ENCODE results near the gene PRIMPOL.
"Not testable (repeated sequence)": the region's sequence is repeated elsewhere in the genome, so short reads cannot be mapped to it uniquely, and the experiment has no call there.

PRIMPOL gene

DNA sequence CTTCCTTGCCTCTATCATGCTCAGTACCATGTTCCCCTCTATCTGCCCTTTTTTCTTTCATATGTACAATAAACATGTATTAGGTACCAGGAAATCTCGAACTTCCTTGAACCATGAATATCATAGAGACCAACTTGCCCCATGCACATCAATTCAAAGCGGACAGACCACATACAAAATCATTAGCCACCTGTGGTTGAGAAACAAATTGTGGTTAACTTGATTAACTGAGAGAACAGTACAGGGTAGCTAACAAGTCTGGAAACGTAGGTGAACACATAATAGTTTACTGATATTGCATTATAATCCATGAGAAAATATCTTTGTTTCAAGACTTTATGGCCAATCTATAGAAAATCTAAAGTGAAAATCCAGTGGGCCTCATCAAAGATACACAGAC, 8.5 kb upstream of the PRIMPOL start:
- no peak for FAIRE-seq

DNA sequence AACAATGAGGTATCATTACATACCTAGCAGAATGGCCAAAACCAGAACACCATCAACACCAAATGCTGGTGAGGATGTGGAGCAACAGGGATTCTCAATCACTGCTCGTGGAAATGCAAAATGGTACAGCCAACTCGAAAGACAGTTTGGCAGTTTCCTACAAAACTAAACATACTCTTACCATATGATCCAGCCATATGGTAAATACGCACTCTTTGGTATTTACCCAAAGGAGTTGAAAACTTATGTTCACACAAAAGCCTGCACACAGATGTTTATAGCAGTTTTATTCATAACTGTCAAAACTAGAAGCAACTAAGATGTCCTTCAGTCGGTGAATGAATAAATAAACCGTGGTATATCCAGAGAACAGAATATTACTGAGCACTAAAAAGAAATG, 8.1 kb upstream of the PRIMPOL start:
- no peak for FAIRE-seq

DNA sequence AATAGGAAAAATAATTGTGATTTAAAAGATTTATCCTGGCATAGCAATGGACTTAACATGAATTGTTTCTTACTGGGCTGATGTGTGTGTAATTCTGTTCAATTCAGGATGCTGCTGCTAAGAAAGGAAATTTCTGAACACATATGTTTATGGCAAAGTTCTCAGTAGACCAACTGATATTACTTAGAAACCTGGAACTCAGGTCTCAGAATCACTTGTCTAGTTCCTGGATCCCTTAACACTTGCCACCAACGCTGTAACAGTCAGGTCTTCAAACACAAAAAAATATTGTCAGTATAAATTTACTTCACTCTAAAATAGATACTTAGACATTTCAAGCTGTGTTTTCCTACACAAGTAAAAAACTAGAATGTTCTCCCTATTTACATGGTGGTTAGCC, 5.8 kb upstream of the PRIMPOL start:
- no peak for FAIRE-seq

DNA sequence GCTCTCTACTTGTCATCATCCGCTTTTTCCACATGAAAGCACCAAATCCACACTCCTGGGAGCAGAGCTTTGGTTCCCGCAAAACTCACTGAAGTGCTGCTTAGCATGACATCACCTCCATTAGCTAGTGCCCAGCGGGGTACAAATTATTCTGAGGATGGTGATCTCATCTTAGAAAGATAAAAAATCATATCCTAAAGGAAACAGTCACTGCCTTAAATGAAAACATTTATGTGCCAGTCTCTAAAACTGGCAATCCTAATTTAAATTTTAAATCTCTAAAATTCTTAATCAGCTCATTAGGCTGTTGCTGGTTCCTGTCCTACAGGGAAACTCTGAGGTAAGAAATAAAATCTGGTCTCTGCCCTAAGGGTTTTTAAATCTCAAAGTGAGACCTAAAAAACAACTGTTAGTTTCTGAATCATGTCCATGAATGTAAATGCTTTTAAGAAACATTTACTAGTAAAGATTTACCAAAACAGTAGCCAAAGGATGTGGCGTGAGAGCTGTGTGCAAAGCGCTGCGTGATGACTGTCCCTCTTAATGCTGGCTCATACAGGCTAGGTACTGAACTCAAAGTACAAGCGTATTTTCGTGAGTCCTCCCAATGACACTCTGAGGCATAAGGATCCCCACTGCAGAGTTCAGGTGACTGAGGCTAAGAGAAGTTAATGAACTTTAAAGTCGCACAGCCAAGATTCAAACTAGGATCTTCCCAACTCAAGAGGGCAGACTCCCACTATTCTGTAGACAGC, 4.8 kb upstream of the PRIMPOL start:
- FAIRE-seq: peak; percentile 99

DNA sequence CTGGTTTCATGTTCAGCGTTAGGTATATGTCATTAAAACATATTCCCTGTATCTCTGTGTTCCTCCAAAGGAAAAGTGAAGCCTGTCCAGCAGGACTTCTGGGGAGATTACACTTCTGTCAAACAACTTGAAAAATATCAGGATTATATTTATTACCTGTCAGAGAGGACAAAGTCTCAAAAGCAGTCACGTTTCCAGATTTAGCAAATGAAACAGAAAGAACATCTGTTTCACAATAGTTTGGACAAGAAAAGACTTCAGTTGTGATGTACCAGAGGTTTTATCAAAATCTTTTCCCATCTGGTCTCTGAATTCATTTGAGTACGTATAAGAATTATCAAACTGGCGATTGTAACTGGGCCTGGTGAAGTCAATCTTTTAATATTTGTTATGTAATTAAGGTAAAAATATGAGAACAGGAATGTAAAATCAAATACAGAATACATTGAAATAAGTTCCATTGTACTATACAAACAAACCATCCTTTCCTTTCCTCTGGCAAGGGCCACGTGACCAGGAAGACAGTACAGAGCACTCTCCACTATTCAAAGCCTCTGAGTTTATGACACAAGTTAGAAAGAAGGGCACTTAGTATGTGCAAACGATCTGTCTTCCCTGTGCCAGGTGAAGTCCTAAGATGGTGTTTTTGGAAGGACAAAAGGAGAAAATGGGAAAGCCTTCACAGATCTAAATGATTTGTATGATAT, 3.5 kb upstream of the PRIMPOL start:
- FAIRE-seq: no peak

DNA sequence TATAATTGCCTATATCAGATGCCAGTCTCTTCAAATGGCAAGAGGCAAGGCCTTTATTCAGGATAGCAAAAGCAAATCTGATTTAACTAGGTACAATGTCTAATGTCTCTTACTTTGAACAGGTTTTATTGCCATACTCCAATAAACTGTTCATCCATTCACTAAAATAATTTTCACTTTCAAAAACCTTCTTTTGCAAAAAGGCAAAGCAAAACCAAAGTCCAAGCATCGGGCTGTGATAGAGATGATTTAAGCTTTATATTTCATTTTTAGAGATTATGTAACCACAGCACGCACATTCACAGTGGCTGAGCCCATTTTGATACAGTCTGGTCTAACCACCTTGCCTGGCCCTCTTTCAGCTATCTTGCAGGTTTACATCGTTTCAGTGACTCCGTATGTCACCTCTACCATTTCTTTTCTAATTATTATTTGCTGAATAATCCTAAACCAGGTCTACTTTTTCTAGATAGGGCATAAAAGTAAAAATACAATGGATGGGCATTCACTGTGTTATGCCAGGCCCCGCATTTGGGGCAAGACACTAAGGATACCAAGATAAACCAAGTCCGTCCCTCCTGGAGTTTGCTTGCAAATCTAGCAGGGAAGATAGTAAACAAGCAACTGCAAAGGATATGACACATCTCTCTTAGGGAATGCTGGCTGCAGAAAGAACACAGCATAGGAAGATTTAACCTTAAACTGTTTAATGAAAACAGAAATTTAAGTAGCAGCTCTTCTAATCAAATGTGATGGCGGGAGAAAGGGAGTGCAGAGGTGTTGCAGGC, 2.1 kb upstream of the PRIMPOL start:
- FAIRE-seq: no peak

DNA sequence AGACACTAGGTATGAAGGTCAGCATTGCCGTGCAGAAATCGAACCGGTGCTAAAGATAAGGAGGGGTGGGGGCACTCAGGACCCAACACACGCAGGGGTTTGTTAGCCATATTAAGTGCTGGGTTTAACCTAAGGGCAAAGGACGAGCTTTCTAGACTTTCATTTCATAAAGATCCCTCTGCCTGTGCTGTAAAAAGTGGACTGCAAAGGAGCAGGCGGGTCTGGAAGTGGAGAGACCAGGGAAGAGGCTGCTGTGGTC, 1.6 kb upstream of the PRIMPOL start:
- FAIRE-seq: no peak

DNA sequence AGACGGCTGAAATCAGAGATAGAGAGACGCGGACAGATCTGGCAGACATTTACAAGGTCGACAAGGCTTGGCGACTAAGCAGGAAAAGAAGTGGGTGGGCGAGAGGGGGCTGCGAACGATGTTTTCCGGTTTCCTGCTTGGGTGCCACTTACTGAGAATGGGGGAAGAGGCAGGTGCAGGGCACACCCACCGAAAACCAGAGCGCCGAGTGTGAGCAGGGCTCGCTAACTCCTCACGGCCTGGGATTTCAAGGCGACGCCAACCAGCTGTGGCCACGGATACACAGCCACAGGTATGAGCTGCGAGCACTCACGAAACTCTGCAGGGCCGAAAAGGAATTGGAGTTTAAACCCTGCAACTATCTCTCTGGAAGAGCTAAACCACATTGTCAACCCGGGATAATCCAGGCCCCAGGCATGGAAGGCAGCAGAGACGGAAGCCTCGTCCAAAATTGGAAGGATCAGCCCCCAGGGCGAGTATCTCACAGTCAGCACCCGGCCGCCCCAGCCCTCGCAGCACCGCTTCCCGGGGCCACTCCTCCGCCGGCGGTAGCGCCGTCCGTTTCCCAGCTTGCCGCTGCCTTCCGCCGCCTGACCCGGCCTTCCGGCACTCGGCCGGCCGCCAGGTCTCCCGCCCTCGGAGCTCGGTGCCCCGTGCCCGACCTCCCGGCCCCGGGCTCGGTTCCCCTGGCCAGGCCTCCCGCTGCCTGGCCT, 1.1 kb upstream of the PRIMPOL start:
- no peak for FAIRE-seq

DNA sequence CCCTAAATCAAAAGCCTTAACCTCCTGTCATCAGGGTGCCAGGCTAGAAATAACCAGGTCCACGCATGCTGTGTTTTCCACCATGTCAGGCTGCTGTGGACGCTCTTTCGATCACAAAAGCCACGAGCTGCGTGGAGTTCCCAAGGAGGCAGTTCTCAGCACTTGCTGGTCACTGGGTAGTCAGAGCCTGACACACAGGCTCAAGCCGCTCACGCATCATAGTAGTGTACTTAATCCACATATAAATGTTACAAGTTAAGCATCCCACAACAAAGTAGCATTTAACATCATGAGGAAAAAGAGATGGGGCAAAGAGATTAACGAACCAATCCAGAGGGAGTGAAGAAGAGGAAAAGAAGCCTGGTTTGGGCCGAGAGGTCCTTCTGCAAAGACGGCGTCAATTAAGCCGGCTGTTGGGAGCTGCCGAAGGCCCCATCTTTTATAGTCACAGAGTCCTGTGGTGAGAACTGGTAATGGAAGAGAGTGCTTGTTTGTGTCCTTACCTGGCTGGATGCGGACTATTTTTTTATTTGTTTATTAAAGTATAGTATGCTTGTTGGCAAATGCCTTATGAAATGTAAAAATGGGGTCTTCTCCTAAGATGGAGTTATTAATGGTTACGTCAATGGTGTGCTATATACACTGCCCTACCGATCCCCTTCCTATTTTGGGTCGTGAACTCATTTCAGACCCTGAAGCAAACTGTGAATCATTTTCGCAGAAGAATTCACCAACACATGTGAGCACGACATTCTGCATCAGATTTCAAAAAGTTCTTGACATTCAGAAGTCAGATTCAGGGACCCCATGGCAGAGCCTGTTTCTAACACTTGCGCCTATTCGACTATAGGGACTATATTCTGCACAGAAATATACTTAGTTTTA, 675 bp downstream of the PRIMPOL start:
- FAIRE-seq: no peak

DNA sequence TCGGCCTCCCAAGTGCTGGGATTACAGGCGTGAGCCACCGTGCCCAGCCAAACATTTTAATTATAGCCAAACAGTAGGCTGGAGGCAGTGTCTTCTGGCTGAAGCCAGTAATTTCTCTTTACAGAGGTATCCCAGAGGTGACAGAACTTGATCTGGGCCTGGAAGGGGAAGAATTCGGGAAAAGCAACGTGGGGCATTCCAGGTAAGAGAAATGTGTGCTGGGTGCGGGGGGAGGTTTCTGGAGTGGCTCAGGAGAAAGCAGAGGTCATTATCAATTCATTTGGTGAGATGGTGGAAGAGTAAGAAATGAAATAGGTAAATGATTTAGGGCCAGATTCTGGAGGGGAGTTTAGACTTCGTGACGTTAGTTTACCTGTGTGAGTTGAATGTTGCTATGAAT, 2.4 kb downstream of the PRIMPOL start:
- no peak for FAIRE-seq

DNA sequence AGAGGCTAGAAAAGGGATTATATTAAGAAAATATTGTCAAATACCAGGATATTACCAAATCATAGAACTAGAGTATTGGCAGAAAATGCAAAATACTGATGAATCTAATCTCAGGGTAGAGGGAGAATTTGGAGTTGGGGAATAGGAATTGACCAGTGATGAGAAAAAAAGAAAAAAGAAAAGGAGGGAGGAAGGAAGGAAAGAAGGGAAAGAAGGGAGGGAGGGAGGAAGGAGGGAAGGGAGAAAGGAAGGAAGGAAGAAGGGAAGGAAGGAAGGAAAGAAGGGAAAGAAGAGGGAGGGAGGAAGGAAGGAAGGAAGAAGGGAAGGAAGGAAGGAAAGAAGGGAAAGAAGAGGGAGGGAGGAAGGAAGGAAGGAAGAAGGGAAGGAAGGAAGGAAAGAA, 3.1 kb downstream of the PRIMPOL start:
- not testable (repeated sequence) for FAIRE-seq

DNA sequence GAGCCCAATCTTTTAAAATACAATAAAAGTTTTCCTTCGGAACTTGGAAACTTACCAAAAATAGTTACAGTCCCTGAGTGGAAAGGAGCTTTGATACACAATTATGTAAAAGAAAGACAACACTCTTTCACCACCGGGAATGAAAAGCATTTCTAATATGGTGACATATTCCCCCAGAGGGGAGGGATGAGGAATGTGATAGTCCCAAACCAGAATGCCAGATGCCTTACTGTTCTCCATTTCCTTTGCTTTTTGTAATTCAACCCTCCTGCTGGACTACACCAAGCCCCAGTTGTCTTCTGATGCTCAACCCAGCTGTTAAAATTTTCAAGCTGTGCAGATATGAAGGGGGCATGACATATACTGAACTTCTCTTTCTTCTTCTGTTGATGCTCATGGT, 4.1 kb downstream of the PRIMPOL start:
- FAIRE-seq: no peak

DNA sequence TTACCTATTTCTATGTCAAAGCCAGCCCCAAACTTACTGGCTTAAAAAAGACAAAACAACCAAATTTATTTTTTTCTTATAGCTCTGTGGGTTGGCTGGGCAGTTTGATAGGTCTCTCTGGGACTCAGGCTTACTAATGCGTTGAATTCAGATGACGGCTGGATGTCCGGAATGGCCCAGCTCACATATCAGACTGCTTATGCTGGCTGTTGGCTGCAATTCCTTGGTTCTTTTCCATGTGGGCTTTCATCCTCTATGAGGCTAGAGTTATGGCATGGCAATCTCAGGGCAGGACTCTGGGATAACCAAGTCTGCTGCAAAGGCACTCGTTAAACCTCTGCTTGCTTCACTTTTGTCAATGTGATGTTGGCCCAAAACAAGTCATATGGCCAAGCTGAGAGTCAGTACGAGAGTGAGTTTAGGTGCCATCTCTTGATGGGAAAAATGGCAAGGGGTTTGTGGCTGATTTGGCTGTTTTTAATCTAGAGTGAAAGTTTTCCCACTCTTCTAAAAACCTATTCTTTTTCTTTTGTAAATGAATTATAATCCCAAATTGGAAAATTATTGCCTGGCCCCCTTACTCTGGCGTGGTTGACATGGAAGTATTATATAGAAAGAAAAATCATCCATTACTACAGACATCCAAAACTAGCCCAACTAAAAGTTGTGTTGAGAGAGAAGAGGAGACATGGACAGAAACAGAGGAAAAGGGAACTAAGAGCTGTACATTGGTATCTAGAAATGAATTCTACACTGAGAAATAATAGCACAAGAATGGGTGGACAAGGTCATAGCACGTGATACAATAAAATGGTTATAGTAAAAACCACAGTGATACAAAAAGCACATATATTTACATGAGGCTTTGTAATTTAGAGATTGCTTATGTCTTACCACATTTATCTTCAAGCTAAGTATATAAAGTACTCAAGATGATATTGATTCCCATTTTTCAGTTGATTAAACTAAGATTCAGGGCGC, 6.6 kb downstream of the PRIMPOL start:
- FAIRE-seq: no peak

DNA sequence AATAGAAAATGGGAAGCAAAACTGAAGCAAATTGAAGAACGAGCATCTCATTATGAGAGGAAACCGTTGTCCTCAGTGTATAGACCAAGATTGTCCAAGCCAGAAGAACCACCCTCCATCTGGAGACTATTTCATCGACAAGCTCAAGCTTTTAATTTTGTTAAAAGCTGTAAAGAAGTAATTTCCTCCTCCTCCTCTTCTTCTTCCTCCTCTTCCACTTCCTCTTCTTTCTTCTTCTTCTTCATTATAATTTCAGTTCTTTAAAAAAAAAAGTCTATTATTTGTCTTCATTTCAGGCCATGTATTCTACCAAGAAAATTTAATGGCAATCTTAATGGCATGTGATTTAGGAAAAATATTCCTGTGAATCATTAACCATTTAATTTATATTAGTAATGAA, 7.6 kb downstream of the PRIMPOL start:
- FAIRE-seq: no peak

DNA sequence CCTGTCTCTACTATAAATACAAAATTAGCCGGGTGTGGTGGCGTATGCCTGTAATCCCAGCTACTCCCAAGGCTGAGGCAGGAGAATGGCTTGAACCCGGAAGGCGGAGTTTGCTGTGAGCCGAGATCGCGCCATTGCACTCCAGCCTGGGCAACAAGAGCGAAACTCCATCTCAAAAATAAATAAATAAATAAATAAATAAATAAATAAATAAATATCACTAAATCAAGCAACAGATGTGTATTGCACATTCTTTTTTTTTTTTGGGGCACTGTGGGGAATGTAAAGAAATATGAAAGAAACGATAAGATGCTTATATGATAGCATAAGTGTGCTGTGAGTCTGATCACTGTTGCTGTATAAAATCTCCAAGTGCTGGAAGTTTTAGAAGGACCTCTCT, 8.3 kb downstream of the PRIMPOL start:
- not testable (repeated sequence) for FAIRE-seq

DNA sequence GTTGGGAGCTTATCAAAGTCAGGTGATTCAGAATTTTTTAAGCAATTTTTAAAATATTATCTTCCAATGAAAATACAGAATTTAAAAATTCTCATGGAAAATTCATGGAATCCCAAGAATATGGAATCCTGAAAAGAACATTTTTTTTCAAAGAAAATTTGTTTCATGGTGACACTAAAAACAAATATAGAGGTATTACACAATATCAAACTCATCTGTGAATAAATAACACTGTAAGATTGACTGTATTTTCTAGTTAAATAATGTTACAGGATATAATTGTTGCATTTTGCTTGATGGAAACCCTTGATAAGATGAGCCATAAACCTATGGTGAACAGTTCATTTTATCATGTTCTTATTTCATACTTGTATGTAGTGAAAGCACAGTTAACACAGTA, 11.4 kb downstream of the PRIMPOL start:
- no peak for FAIRE-seq

DNA sequence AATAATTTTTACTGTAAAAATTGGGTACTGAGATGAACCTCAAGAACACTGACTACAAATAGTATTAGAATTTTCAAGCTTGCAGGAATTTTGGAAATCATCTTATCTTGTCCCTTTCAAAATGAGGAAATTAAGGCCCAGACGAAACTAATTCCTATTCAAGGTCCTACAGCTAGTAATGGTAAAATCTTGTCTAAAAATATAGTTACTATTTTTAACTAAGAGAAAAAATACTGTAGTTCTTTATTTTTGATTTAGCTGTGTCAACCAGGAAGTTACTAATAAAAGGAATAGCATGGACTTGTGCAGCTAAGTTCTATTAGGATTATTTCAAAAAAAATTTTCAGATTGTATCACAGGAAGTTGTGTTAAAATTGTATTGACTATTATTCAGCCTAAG, 12.7 kb downstream of the PRIMPOL start:
- peak; percentile 58 for FAIRE-seq

DNA sequence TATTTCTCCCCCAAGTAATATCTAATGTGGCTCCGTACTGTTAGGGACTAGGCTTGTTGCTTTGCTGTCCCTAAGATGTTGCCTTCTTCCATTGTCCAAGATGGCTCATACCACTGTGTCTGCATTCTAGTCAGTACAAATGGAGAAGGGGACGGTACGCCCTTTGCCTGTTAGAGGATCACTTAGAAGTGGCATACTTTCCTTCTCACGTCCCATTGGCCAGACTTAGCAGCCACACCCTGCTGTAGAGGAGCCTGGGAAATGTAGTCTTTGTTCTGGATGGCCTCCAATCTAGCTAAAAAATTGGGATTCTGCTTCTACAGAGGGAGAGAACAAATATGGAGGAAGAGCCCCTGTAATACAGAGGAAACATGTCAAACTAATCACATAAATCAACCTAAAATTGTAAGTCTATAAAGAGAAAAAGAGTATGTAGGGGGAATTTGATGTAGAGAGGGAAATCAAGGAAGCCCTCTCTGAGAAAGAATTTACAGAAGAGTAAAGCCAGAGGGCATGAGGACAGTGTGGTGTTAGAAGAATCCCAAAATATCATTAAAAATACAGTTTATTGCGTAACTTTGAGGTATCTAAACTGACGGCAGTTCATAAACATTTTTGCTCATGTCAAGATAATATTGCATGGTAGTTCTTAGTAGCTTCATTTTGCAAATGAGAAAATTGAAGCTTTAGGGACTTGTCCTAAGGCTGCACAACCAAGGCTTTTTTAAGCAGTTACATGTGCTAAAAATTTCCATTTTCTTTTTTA, 15.1 kb downstream of the PRIMPOL start:
- FAIRE-seq: no peak

DNA sequence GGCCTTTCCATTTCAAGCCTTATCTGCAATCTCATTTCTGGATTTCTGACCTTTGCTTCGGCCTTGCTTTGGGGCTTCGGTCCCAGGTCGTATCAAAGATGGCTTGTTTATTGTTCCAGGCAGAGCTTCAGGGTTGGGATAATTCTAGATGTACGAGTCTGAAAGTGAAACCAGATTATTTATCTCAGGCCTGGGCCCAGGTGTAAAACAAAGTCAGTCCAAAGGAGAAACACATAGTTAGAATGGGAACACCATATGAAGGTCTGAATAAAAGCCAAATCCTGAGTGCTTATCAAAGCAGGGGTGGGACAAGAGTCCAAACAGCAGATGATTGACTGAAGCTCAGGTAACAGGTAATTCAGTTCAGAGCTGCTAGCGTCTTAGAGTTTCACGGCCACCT, 17.1 kb downstream of the PRIMPOL start:
- FAIRE-seq: no peak

DNA sequence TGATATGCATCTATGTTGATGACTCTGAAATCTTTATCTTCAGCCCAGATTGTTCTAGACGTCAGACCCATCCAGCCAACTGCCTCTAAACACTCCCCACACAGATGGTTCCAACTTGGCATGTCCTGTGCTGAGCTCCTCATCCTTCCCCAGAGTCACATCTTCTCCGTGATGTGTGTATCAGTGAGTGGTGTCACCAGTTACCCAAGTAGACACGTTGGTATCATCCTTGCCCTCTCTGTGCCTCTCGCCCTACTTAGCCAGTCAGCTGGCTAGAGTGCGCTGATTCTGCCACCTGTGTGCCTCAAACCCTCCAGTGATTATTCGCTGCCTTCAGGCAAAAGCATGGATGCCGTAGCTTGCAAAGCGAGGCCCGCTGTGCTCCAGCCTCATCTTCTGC, 18.6 kb downstream of the PRIMPOL start:
- FAIRE-seq: no peak
